ENCODE results near the gene SH3RF1. TPM values are rescaled to one million over a fixed set of nuclear protein-coding genes. Genes with fewer than 3 reads are reported as not detected.

Gene SH3RF1
- total and polyA plus RNA-seq, 4 donors, result 1.8 to 7.9 (median 3.5) TPM

DNA sequence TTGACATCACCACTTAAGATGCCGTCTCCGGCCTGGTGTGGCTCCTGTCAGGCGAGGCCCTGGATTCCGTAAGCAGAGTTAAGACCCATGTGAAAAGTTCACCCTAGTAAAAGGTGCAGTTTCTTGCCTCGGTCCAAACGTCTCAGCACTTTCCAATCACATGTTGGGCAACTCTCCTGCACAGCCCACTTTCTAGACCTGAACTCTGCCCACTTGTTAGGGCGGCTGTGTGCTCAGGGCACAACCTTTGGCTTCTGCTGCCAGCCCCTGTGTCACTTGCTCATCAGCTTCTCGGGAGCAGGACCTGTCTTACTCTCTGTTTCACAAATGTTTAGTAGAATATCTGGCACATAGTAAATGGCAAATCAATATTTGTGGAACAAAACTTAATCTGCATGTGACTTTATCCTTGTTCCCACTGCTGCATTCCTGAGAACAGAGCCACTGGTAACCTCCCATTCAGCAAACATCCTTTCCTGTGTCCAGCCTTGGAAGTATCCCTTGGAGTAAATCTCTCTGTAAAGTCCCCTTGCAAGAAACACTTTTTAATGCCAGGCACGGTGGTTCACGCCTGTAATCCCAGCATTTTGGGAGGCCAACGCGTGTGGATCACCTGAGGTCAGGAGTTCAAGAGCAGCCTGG lies 38.7 kb upstream of the SH3RF1 start:
- DNase-seq (ENCODE audit: low spot score), result no peak
- peaks cover 11 to 17% (median 13%) of the 10 kb centered on the region in 4 donors for H3K4me1 ChIP-seq (ENCODE audit: control insufficient read depth in 4 of 4, insufficient read depth in 4 of 4, low read length in 3 of 4)

More for the DNA sequence above, 38.7 kb upstream of the SH3RF1 start:
- TF ChIP-seq GABPA (IDR thresholded peaks at IDR 0.05 in 1 of 2, conservative IDR thresholded peaks at IDR 0.05 in 1 of 2), result no peak
- TF ChIP-seq, protein P1, sequence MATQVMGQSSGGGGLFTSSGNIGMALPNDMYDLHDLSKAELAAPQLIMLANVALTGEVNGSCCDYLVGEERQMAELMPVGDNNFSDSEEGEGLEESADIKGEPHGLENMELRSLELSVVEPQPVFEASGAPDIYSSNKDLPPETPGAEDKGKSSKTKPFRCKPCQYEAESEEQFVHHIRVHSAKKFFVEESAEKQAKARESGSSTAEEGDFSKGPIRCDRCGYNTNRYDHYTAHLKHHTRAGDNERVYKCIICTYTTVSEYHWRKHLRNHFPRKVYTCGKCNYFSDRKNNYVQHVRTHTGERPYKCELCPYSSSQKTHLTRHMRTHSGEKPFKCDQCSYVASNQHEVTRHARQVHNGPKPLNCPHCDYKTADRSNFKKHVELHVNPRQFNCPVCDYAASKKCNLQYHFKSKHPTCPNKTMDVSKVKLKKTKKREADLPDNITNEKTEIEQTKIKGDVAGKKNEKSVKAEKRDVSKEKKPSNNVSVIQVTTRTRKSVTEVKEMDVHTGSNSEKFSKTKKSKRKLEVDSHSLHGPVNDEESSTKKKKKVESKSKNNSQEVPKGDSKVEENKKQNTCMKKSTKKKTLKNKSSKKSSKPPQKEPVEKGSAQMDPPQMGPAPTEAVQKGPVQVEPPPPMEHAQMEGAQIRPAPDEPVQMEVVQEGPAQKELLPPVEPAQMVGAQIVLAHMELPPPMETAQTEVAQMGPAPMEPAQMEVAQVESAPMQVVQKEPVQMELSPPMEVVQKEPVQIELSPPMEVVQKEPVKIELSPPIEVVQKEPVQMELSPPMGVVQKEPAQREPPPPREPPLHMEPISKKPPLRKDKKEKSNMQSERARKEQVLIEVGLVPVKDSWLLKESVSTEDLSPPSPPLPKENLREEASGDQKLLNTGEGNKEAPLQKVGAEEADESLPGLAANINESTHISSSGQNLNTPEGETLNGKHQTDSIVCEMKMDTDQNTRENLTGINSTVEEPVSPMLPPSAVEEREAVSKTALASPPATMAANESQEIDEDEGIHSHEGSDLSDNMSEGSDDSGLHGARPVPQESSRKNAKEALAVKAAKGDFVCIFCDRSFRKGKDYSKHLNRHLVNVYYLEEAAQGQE (IDR thresholded peaks at IDR 0.05), result no peak
- peak; percentile 27 for TF ChIP-seq HNF4G (IDR thresholded peaks at IDR 0.05)
- TF ChIP-seq TAF1 (conservative IDR thresholded peaks at IDR 0.05), result no peak
- peak in 1 of 2 donors; percentile 69 for TF ChIP-seq JUND (IDR thresholded peaks at IDR 0.05)
- peak; percentile 61 to 92 for TF ChIP-seq RXRA (IDR thresholded peaks at IDR 0.05)
- TF ChIP-seq FOXA2 (IDR thresholded peaks at IDR 0.05), result peak; percentile 45
- TF ChIP-seq NR2F2 (IDR thresholded peaks at IDR 0.05), result peak; percentile 50
- TF ChIP-seq YY1 (IDR thresholded peaks at IDR 0.05), result no peak
- TF ChIP-seq RAD21 (IDR thresholded peaks at IDR 0.05), result peak; percentile 46 to 55
- no peak for TF ChIP-seq FOXA1 (IDR thresholded peaks at IDR 0.05)
- TF ChIP-seq, protein P2, sequence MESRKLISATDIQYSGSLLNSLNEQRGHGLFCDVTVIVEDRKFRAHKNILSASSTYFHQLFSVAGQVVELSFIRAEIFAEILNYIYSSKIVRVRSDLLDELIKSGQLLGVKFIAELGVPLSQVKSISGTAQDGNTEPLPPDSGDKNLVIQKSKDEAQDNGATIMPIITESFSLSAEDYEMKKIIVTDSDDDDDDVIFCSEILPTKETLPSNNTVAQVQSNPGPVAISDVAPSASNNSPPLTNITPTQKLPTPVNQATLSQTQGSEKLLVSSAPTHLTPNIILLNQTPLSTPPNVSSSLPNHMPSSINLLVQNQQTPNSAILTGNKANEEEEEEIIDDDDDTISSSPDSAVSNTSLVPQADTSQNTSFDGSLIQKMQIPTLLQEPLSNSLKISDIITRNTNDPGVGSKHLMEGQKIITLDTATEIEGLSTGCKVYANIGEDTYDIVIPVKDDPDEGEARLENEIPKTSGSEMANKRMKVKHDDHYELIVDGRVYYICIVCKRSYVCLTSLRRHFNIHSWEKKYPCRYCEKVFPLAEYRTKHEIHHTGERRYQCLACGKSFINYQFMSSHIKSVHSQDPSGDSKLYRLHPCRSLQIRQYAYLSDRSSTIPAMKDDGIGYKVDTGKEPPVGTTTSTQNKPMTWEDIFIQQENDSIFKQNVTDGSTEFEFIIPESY (IDR thresholded peaks at IDR 0.05), result peak; percentile 55
- peak; percentile 25 for TF ChIP-seq SP1 (IDR thresholded peaks at IDR 0.05)
- TF ChIP-seq EGR1 (IDR thresholded peaks at IDR 0.05; ENCODE audit: low read depth in 2 of 2), result no peak
- TF ChIP-seq, protein P3, sequence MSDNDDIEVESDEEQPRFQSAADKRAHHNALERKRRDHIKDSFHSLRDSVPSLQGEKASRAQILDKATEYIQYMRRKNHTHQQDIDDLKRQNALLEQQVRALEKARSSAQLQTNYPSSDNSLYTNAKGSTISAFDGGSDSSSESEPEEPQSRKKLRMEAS (IDR thresholded peaks at IDR 0.05), result peak; percentile 55
- TF ChIP-seq, protein P4, sequence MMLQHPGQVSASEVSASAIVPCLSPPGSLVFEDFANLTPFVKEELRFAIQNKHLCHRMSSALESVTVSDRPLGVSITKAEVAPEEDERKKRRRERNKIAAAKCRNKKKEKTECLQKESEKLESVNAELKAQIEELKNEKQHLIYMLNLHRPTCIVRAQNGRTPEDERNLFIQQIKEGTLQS (IDR thresholded peaks at IDR 0.05), result no peak
- TF ChIP-seq HNF4A (conservative IDR thresholded peaks at IDR 0.05), result peak; percentile 87 to 97
- TF ChIP-seq, protein P5, sequence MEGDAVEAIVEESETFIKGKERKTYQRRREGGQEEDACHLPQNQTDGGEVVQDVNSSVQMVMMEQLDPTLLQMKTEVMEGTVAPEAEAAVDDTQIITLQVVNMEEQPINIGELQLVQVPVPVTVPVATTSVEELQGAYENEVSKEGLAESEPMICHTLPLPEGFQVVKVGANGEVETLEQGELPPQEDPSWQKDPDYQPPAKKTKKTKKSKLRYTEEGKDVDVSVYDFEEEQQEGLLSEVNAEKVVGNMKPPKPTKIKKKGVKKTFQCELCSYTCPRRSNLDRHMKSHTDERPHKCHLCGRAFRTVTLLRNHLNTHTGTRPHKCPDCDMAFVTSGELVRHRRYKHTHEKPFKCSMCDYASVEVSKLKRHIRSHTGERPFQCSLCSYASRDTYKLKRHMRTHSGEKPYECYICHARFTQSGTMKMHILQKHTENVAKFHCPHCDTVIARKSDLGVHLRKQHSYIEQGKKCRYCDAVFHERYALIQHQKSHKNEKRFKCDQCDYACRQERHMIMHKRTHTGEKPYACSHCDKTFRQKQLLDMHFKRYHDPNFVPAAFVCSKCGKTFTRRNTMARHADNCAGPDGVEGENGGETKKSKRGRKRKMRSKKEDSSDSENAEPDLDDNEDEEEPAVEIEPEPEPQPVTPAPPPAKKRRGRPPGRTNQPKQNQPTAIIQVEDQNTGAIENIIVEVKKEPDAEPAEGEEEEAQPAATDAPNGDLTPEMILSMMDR (IDR thresholded peaks at IDR 0.05; ENCODE audit: low read depth, low read length, missing input control), result no peak
- Histone ChIP-seq H3K9me3 (ENCODE audit: control insufficient read depth in 4 of 4, low read length in 3 of 4) (no peaks in the 10 kb centered on the region), H3K4me3 (ENCODE audit: low read depth in 1 of 3, low read length in 3 of 3) (no peak overlapping the region), H3K27me3 (ENCODE audit: control insufficient read depth in 4 of 4, insufficient read depth in 4 of 4, low read length in 3 of 4) (no peaks in the 10 kb centered on the region), H3K36me3 (ENCODE audit: control insufficient read depth in 4 of 4, insufficient read depth in 3 of 4, low read depth in 1 of 4, low read length in 3 of 4) (no peaks in the 10 kb centered on the region), H3K9ac (ENCODE audit: low read depth in 1 of 2, low read length in 2 of 2) (no peak overlapping the region), H3K27ac (ENCODE audit: low read depth in 1 of 2, low read length in 2 of 2) (peak overlapping the region in 1 of 2 donors; percentile 61)
- 58% methylated on average over 12 of the region's 12 CpGs for WGBS

All from liver (tissue), 9 donors.